Lower leg skin (tissue), 3 donors: ENCODE measurements around the gene HS6ST3.

Experiments used
- CTCF ChIP-seq, 3 donors: fragments of 450-650 bp; IDR thresholded peaks; one replicate each; pipeline ENCODE4 v1.5.1; 2016; ENCODE audit warnings: antibody characterized with exemption in 3 of 3, mild to moderate bottlenecking in 3 of 3, moderate library complexity in 2 of 3
- POLR2A ChIP-seq, 2 donors: fragments of 450-650 bp; IDR thresholded peaks; one replicate each; pipeline ENCODE4 v1.6.1; 2016 to 2017; ENCODE audit warnings: antibody characterized with exemption in 2 of 2, mild to moderate bottlenecking in 1 of 2, moderate library complexity in 1 of 2

GRCh38 chr13:96080676-96081075 is 9.2 kb upstream of the HS6ST3 start:
- no peak for TF ChIP-seq CTCF (IDR thresholded peaks at IDR 0.05)
- TF ChIP-seq POLR2A (IDR thresholded peaks at IDR 0.05): no peak
